Stimulated activated CD8-positive, alpha-beta memory T cell treated with anti-CD3 and anti-CD28 coated beads, Interleukin-15, amount 100 ng/mL, for 4 hours (primary cell): ENCODE data around the gene CAMK1.
A peak's percentile ranks its signal among the peaks of the same experiment; 100 is the strongest.

Source experiments
- DNase-seq, 2 donors: peaks; one replicate each; pipeline ENCODE4 v3.0.0-alpha.2; 2020; ENCODE audit warnings: low read depth in 2 of 2

Gene CAMK1

GRCh38 chr3:9742560-9742959 is 27.2 kb downstream of the CAMK1 start:
- DNase-seq = no peak

- DNase-seq = no peak
Observed at GRCh38 chr3:9739181-9739580, 30.6 kb downstream of the CAMK1 start.

GRCh38 chr3:9736831-9737230 is 32.9 kb downstream of the CAMK1 start:
- DNase-seq = no peak

GRCh38 chr3:9732740-9733115 is 37.0 kb downstream of the CAMK1 start:
- DNase-seq = no peak

GRCh38 chr3:9732080-9732739 is 37.5 kb downstream of the CAMK1 start:
- DNase-seq = no peak

GRCh38 chr3:9731206-9732079 is 38.3 kb downstream of the CAMK1 start, which contains the start of gene BRPF1:
Gene BRPF1, plus strand, starts transcription at chr3:9731735. Its CDS starts 2,406 bp downstream, at chr3:9734141.
- peak; percentile 99 to 100 for DNase-seq

- DNase-seq = no peak
Observed at GRCh38 chr3:9730657-9731205, 39.0 kb downstream of the CAMK1 start.

GRCh38 chr3:9729419-9729818 is 40.3 kb downstream of the CAMK1 start:
- no peak for DNase-seq

- DNase-seq = no peak
Observed at GRCh38 chr3:9727743-9728142, 42.0 kb downstream of the CAMK1 start.

- no peak for DNase-seq
Observed at GRCh38 chr3:9727041-9727595, 42.6 kb downstream of the CAMK1 start.

GRCh38 chr3:9725775-9726515 is 43.8 kb downstream of the CAMK1 start:
- no peak for DNase-seq

GRCh38 chr3:9721700-9722060 is 48.1 kb downstream of the CAMK1 start:
- no peak for DNase-seq

GRCh38 chr3:9721015-9721699 is 48.6 kb downstream of the CAMK1 start:
- no peak for DNase-seq

GRCh38 chr3:9718118-9718517 is 51.6 kb downstream of the CAMK1 start:
- DNase-seq = no peak

GRCh38 chr3:9717563-9717962 is 52.2 kb downstream of the CAMK1 start:
- DNase-seq = no peak

GRCh38 chr3:9716801-9717555 is 52.8 kb downstream of the CAMK1 start:
- DNase-seq = no peak

GRCh38 chr3:9715764-9716437 is 53.8 kb downstream of the CAMK1 start:
- no peak for DNase-seq

GRCh38 chr3:9715136-9715535 is 54.6 kb downstream of the CAMK1 start:
- no peak for DNase-seq

GRCh38 chr3:9713142-9713541 is 56.6 kb downstream of the CAMK1 start:
- no peak for DNase-seq

- no peak for DNase-seq
Observed at GRCh38 chr3:9712415-9712814, 57.3 kb downstream of the CAMK1 start.
